GM12878 (cell line): ENCODE data around the gene TAF6. TPM values are rescaled to one million over a fixed set of nuclear protein-coding genes. Genes with fewer than 3 reads are reported as not detected.
A peak's percentile ranks its signal among the peaks of the same experiment; 100 is the strongest.

ENCODE experiments used
- ATAC-seq: fragments of 200-7000 bp; cut with Tn5 transposase; 3 replicates; pipeline ENCODE4 v1.9.1; 2020; ENCODE audit warnings: mild to moderate bottlenecking, moderate library complexity
- BruUV-seq: library from RNA; stranded (reverse); fragments of 400-500 nt; replicated peaks from 2 replicates; lab custom pipeline; 2021; lab: Mats Ljungman, UMichigan
- CTCF ChIA-PET: fragments of 300-600 bp; sonication (Branson Sonifier 250); formaldehyde crosslinking; extraction: SDS; loops from one replicate; lab custom pipeline; 2021; ENCODE audit warnings: inconsistent platforms; lab: Yijun Ruan, JAX
- POLR2A ChIA-PET: fragments of 350-600 bp; formaldehyde crosslinking; extraction: SDS; loops from one replicate; lab custom pipeline; 2021; ENCODE audit warnings: inconsistent platforms; lab: Charles Lee
- RAD21 ChIA-PET: fragments of 300-600 bp; sonication (Branson Sonifier 250); formaldehyde crosslinking; loops from one replicate; lab custom pipeline; 2023; ENCODE audit warnings: antibody characterized with exemption; ENCODE audit not compliant: unreplicated experiment; lab: Charles Lee
- SMC1A ChIA-PET: fragments of 300-600 bp; sonication (Branson Sonifier 250); formaldehyde crosslinking; loops from one replicate; lab custom pipeline; 2023; ENCODE audit not compliant: unreplicated experiment, uncharacterized antibody; lab: Charles Lee
- DNase-seq: peaks from one replicate; pipeline ENCODE4 v3.0.0-alpha.2; 2011; ENCODE audit warnings: low read depth, low spot score
- FAIRE-seq: peaks from 3 replicates; lab custom pipeline; 2011; peaks lifted over from hg19 to GRCh38; lab: Jason Lieb, UNC
- H2AFZ ChIP-seq: 2 replicates; pipeline ENCODE4 v1.6.0; 2011; ENCODE audit warnings: low read depth, low read length, control low read depth; ENCODE audit not compliant: control insufficient read depth
- H3K27ac ChIP-seq: 2 replicates; pipeline ENCODE4 v1.5.1; 2011; ENCODE audit warnings: control low read depth; ENCODE audit not compliant: control insufficient read depth, insufficient read depth
- H3K27me3 ChIP-seq, 2 experiments: replicated peaks in 1 of 2; 2 replicates each; pipeline versions ENCODE4 v1.6.0 to v1.6.1; 2011; ENCODE audit warnings: low read length in 1 of 2; ENCODE audit not compliant: control insufficient read depth in 2 of 2, insufficient read depth in 2 of 2
- H3K36me3 ChIP-seq, 2 experiments: 2 replicates each; pipeline ENCODE4 v1.5.1; 2011; ENCODE audit warnings: low read length in 1 of 2; ENCODE audit not compliant: control insufficient read depth in 2 of 2, insufficient read depth in 2 of 2
- H3K4me1 ChIP-seq: 2 replicates; pipeline ENCODE4 v1.6.1; 2011; ENCODE audit warnings: mild to moderate bottlenecking, low read length, moderate library complexity, mixed read lengths; ENCODE audit not compliant: control insufficient read depth, insufficient read depth
- H3K4me2 ChIP-seq: 2 replicates; pipeline ENCODE4 v1.6.0; 2011; ENCODE audit warnings: control low read depth; ENCODE audit not compliant: control insufficient read depth, insufficient read depth
- H3K4me3 ChIP-seq: fragments of 200-600 bp; sonication (generic); 2 replicates; pipeline ENCODE4 v1.5.1; 2016
- H3K79me2 ChIP-seq: 2 replicates; pipeline ENCODE4 v1.6.0; 2011; ENCODE audit warnings: low read length; ENCODE audit not compliant: control insufficient read depth, insufficient read depth
- H3K9ac ChIP-seq: 2 replicates; pipeline ENCODE4 v1.8.0; 2011; ENCODE audit warnings: low read length, control low read depth, mixed read lengths; ENCODE audit not compliant: control insufficient read depth, insufficient read depth
- H3K9me3 ChIP-seq: replicated peaks from 3 replicates; pipeline ENCODE4 v1.5.1; 2011; ENCODE audit warnings: mild to moderate bottlenecking, low read length; ENCODE audit not compliant: control insufficient read depth, insufficient read depth
- H4K20me1 ChIP-seq: 2 replicates; pipeline ENCODE4 v1.6.0; 2011; ENCODE audit not compliant: control insufficient read depth, insufficient read depth
- ASH2L ChIP-seq: fragments of 300-600, 200-600 bp; sonication (generic); IDR thresholded peaks from 2 replicates; pipeline ENCODE4 v1.6.1; 2017; ENCODE audit warnings: low read depth, mild to moderate bottlenecking, borderline replicate concordance
- ATF7 ChIP-seq: fragments of 450-650 bp; IDR thresholded peaks from 2 replicates; pipeline ENCODE4 v1.6.1; 2016; ENCODE audit warnings: low read depth, mild to moderate bottlenecking
- BCL11A ChIP-seq: IDR thresholded peaks from 2 replicates; pipeline ENCODE4 v1.6.1; 2011; ENCODE audit warnings: low read depth, low read length
- CREB1 ChIP-seq: IDR thresholded peaks from 2 replicates; pipeline ENCODE4 v1.6.1; 2012; ENCODE audit warnings: low read depth, mild to moderate bottlenecking, inconsistent platforms
- GABPA ChIP-seq: IDR thresholded peaks from 2 replicates; pipeline ENCODE4 v1.6.1; 2014; ENCODE audit warnings: antibody characterized with exemption, low read depth, mild to moderate bottlenecking, inconsistent platforms
- JUND ChIP-seq: IDR thresholded peaks from 2 replicates; pipeline ENCODE4 v1.6.1; 2012; ENCODE audit warnings: low read depth, mild to moderate bottlenecking, low read length, improper control_type of control experiment, moderate library complexity
- MAX ChIP-seq: IDR thresholded peaks from 2 replicates; pipeline ENCODE4 v1.6.1; 2012; ENCODE audit warnings: low read depth, low read length, improper control_type of control experiment
- MTA2 ChIP-seq: fragments of 450-650 bp; IDR thresholded peaks from 2 replicates; pipeline ENCODE4 v1.6.1; 2016; ENCODE audit warnings: low read depth, mild to moderate bottlenecking, moderate library complexity
- NBN ChIP-seq: fragments of 450-650 bp; IDR thresholded peaks from 2 replicates; pipeline ENCODE4 v1.6.1; 2016
- SIX5 ChIP-seq: IDR thresholded peaks from 2 replicates; pipeline ENCODE4 v1.6.1; 2011; ENCODE audit warnings: mild to moderate bottlenecking, low read depth, low read length, moderate library complexity; ENCODE audit not compliant: severe bottlenecking
- SP1 ChIP-seq: IDR thresholded peaks from one replicate; pipeline ENCODE4 v1.6.1; 2011; ENCODE audit warnings: low read depth, low read length
- SREBF2 ChIP-seq: IDR thresholded peaks from 2 replicates; pipeline ENCODE4 v1.6.1; 2012; ENCODE audit warnings: mild to moderate bottlenecking, low read length
- SUZ12 ChIP-seq: fragments of 200-600 bp; sonication (generic); IDR thresholded peaks from one replicate; pipeline ENCODE4 v1.6.1; 2018; ENCODE audit warnings: antibody characterized with exemption, mild to moderate bottlenecking; ENCODE audit not compliant: unreplicated experiment
- ZBTB11 ChIP-seq: fragments of 450-650 bp; formaldehyde crosslinking; IDR thresholded peaks from 2 replicates; pipeline ENCODE4 v1.5.0; 2022; ENCODE audit warnings: mild to moderate bottlenecking, missing genetic modification characterization
- ZNF24 ChIP-seq: fragments of 450-650 bp; IDR thresholded peaks from 2 replicates; pipeline ENCODE4 v1.6.1; 2017; ENCODE audit warnings: antibody characterized with exemption, mild to moderate bottlenecking
- ZNF384 ChIP-seq: IDR thresholded peaks from 2 replicates; pipeline ENCODE4 v1.6.1; 2012; ENCODE audit warnings: low read depth, mild to moderate bottlenecking, low read length, improper control_type of control experiment, borderline replicate concordance
- ZNF687 ChIP-seq: fragments of 450-650 bp; IDR thresholded peaks from 2 replicates; pipeline ENCODE4 v1.6.1; 2017; ENCODE audit warnings: mild to moderate bottlenecking, moderate library complexity
- WGBS: methylation state at CpG from one replicate; pipeline ENCODE4 v1.1.6; 2016; ENCODE audit warnings: low lambda C conversion rate; ENCODE audit not compliant: insufficient replicate concordance, insufficient coverage; ENCODE audit errors: missing lambda C conversion rate; 5-methylcytosine and 5-hydroxymethylcytosine counted together
- in situ Hi-C: fragments of 300-500 bp; cut with MboI; formaldehyde crosslinking; loops from 9 replicates; pipeline ENCODE4 v1.14.3; 2018; ENCODE audit warnings: mixed read lengths
- intact Hi-C: fragments of 100-400 bp; cut with micrococcal nuclease; formaldehyde crosslinking; loops from one replicate; pipeline ENCODE4 v1.14.2; 2022; ENCODE audit not compliant: unreplicated experiment
- polyA plus RNA-seq, 11 experiments: library from polyadenylated mRNA; depleted of rRNA in 4 of 11; unstranded in 6 of 11; stranded (reverse) in 5 of 11; fragments of >200 nt; fragmentation: Nextera tagmentation in 4 of 11; fragmentation: Illumina TruSeq in 1 of 11; extraction: Ambion mirVana in 4 of 11; extraction: Trizol in 1 of 11; gene quantifications; 1 replicate in 1 of 11; 2 replicates in 10 of 11; pipeline versions ENCODE4 v1.2.1 to v1.2.3, GENCODE V29; 2011 to 2016; ENCODE audit warnings: inconsistent platforms in 2 of 11, missing spikeins in 2 of 11, low read depth in 1 of 11
- total RNA-seq, 4 experiments: library from RNA; depleted of rRNA in 3 of 4; stranded (reverse); fragments of >200 nt in 3 of 4; fragmentation: Illumina TruSeq in 1 of 4; extraction: Trizol in 1 of 4; gene quantifications; 2 replicates each; pipeline versions ENCODE4 v1.2.1 to v1.2.3, GENCODE V29; 2013 to 2021

Gene TAF6
- total and polyA plus RNA-seq, 10 of the 15 experiments (the other 5 are each of a cell fraction or from before 2014, with no cell fraction given): 0.27 to 42.6 (median 17.0) TPM

GRCh38 chr7:100099452-100099851 is 19.7 kb downstream of the TAF6 start (continued):
- TF ChIP-seq ZNF687: no peak
- TF ChIP-seq SUZ12: no peak
- no peak for TF ChIP-seq ZNF384
- no peak for TF ChIP-seq ATF7
- no peak for TF ChIP-seq GABPA
- no peak for TF ChIP-seq BCL11A
- TF ChIP-seq SREBF2: no peak
- TF ChIP-seq MTA2: no peak
- no peak for TF ChIP-seq CREB1
- TF ChIP-seq, all 136 proteins: peak for 0

GRCh38 chr7:100098913-100099312 is 20.2 kb downstream of the TAF6 start:
- Histone ChIP-seq H3K36me3 (peaks cover 39 to 42% of the 10 kb centered on the region in 2 experiments), H3K9me3 (no peaks in the 10 kb centered on the region), H3K27me3 (no peaks in the 10 kb centered on the region), H3K79me2 (peaks cover 29% of the 10 kb centered on the region), H3K4me3 (no peak overlapping the region), H4K20me1 (peaks cover 3% of the 10 kb centered on the region; the same call in 1 of the 2 replicates), H3K9ac (no peak overlapping the region; the same call in 1 of the 2 replicates), H2AFZ (no peak overlapping the region), H3K27ac (no peak overlapping the region), H3K4me1 (peaks cover 16% of the 10 kb centered on the region), H3K4me2 (no peak overlapping the region)
- ATAC-seq (no peak), FAIRE-seq (no peak), DNase-seq (no peak)
- intact Hi-C loops: no loop called here
- CTCF ChIA-PET: no interaction called here
- RAD21 ChIA-PET: no interaction called here
- TSS peak; percentile 60 for BruUV-seq
- WGBS: 96% methylated on average over 10 of the region's 10 CpGs
- in situ Hi-C loops: no loop called here
- POLR2A ChIA-PET: interaction anchor here (0.8 kb wide), 1 partner anchor 9 kb away, joined by 3 read pairs; no protein-coding TSS in a partner anchor
- SMC1A ChIA-PET: interaction anchor here (1.3 to 1.8 kb wide), 2 partner anchors 9 to 30 kb away, joined by 3 to 4 read pairs; no protein-coding TSS in a partner anchor
- TF ChIP-seq NBN: no peak
- TF ChIP-seq ZBTB11 (CRISPR knock-in tag): no peak
- TF ChIP-seq JUND: no peak
- TF ChIP-seq SP1: no peak
- no peak for TF ChIP-seq SIX5
- no peak for TF ChIP-seq ASH2L
- no peak for TF ChIP-seq ZNF24
- TF ChIP-seq MAX: no peak
